ENCODE results near the gene TARS1.

DNA sequence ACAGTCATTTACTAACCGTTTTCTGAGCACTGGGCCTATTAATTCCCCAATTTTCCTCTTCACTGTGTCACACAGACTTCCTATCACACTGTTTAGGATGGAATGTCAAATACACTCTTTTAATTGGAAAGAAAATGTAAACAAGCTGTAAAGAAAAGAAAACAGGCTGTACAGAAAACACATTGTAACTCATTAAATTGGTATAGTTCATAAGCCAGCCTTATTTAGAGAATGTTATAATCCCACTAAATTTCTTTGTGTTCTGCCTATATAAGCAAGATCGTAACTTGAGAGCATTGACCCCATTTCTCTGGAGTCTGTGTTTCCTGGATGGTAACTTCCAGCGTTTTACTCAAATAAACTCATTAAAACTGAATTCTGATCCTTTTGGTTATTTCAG lies 46.5 kb downstream of the TARS1 start:
- TF ChIP-seq HDAC2 (IDR thresholded peaks at IDR 0.05) (no peak), ATF7 (IDR thresholded peaks at IDR 0.05; ENCODE audit: low read depth) (no peak), POLR2AphosphoS5 (IDR thresholded peaks at IDR 0.05; ENCODE audit: low read length) (no peak), CHD2 (IDR thresholded peaks at IDR 0.05; ENCODE audit: borderline replicate concordance, low read depth, low read length) (no peak), MTA3 (IDR thresholded peaks at IDR 0.05; ENCODE audit: borderline replicate concordance, low read length) (no peak), ZBED1 (IDR thresholded peaks at IDR 0.05; ENCODE audit: borderline replicate concordance) (no peak), ZZZ3 (IDR thresholded peaks at IDR 0.05; ENCODE audit: control insufficient read depth, insufficient read length, low read depth) (no peak), NRF1 (conservative IDR thresholded peaks at IDR 0.05; ENCODE audit: low read depth, low read length) (no peak), TCF7 (IDR thresholded peaks at IDR 0.05; ENCODE audit: borderline replicate concordance) (no peak), FOXK2 (IDR thresholded peaks at IDR 0.05) (no peak), MEF2B (IDR thresholded peaks at IDR 0.05; ENCODE audit: partially characterized antibody, poor library complexity, severe bottlenecking) (no peak)
- TF ChIP-seq, protein P1, sequence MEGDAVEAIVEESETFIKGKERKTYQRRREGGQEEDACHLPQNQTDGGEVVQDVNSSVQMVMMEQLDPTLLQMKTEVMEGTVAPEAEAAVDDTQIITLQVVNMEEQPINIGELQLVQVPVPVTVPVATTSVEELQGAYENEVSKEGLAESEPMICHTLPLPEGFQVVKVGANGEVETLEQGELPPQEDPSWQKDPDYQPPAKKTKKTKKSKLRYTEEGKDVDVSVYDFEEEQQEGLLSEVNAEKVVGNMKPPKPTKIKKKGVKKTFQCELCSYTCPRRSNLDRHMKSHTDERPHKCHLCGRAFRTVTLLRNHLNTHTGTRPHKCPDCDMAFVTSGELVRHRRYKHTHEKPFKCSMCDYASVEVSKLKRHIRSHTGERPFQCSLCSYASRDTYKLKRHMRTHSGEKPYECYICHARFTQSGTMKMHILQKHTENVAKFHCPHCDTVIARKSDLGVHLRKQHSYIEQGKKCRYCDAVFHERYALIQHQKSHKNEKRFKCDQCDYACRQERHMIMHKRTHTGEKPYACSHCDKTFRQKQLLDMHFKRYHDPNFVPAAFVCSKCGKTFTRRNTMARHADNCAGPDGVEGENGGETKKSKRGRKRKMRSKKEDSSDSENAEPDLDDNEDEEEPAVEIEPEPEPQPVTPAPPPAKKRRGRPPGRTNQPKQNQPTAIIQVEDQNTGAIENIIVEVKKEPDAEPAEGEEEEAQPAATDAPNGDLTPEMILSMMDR (IDR thresholded peaks at IDR 0.05 in 2 of 3, conservative IDR thresholded peaks at IDR 0.05 in 1 of 3; ENCODE audit: control insufficient read depth in 2 of 3, extremely low read depth in 1 of 3, insufficient read depth in 1 of 3, low read depth in 3 of 3, low read length in 3 of 3): no peak
- TF ChIP-seq, protein P2, sequence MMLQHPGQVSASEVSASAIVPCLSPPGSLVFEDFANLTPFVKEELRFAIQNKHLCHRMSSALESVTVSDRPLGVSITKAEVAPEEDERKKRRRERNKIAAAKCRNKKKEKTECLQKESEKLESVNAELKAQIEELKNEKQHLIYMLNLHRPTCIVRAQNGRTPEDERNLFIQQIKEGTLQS (IDR thresholded peaks at IDR 0.05; ENCODE audit: borderline replicate concordance, extremely low read depth, low read depth, low read length): no peak
